ACHN (cell line): ENCODE data around the gene MED28.
"Not testable (repeated sequence)": the region's sequence is repeated elsewhere in the genome, so short reads cannot be mapped to it uniquely, and the experiment has no call there.

Source experiments
- DNase-seq: peaks from one replicate; pipeline ENCODE4 v3.0.0-alpha.2; 2015
- in situ Hi-C: cut with HindIII; loops from 2 replicates; pipeline ENCODE4 v1.10.0; 2017; ENCODE audit warnings: low sequenced_read_pairs, low pct_ligation_motif_present, low pct_unique_long_range_greater_than_20kb

MED28 gene, protein sequence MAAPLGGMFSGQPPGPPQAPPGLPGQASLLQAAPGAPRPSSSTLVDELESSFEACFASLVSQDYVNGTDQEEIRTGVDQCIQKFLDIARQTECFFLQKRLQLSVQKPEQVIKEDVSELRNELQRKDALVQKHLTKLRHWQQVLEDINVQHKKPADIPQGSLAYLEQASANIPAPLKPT

DNA sequence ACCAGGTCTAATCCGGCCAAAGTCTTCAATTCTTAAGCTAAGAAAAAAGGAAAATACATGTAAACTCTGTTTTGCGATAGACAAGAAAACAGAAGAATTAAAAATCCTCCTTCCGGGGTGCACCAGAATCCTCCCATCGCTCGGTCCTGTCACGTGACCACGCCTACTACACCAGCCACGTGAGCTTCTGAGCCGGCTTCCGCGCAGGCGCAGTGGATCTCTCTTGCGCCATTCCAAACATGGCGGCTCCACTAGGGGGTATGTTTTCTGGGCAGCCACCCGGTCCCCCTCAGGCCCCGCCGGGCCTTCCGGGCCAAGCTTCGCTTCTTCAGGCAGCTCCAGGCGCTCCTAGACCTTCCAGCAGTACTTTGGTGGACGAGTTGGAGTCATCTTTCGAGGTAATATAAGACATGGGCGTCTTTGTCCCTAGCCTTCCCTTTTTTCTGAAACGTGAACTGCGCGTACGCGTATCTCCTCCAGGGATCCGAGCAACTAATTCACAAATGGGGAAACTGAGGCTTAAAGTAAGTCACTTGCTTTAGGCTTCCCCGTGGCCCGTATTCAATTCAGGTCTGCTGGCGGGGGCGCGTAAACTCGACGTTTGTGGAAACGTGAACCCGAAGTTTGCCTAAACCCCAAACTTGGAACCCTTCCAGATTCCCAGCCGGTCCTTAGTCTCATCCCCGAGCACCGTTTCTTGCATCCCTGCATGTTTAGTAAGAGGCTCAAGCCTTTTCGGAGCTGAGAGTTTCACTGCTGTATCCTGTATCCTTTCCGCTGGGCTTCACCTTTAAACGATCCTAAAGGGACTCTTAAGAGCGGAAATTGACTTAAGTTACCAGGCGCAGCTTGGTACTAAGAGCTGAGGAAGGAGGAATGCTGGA lies at the start of gene MED28:
MED28 (plus strand) TSS at position 226 of the 884 bp plus-strand sequence; CDS start at position 240, 14 bp downstream.
- in situ Hi-C loops = no loop called here

DNA sequence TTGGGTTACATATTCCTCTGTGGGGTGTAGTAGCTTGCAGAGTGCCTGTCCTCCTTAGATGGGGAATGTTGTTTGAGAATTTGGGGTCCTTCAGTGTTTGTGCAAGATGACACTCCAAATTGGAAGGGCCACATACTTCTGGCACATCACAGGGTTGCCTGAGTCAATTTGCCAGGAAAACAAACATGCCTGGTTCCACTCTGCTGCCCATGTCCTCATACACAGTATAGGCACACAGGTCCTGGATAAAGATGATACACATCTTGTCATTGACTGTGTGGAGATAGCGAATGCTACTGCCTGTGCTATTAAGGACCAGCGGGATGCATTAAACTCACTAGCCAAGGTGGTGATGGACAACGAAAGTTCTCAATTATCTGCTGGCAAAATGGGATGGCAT lies 48.6 kb upstream of the MED28 start:
- DNase-seq = no peak
- in situ Hi-C loops = no loop called here

More for the DNA sequence above, at the start of gene MED28:
- DNase-seq = peak; percentile 94

DNA sequence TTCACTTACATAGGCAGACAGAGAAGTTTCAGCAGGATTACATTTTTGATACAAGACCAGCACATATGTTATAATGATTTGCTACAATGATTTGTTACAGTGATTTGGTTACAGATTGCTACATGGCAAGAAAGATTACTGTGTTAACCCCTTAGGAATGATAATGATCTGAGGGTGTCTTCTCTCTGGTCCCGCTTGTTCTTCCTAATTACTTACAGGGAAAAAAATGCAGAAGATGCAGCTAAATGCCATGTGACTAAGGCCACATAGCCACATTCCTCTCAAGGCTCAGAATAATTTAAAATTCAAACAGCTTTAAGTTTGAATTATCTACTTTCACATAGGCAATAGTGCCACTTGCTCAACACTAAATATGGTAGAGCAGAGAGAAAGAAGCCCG lies 47.2 kb upstream of the MED28 start:
- in situ Hi-C loops = no loop called here
- DNase-seq = no peak

DNA sequence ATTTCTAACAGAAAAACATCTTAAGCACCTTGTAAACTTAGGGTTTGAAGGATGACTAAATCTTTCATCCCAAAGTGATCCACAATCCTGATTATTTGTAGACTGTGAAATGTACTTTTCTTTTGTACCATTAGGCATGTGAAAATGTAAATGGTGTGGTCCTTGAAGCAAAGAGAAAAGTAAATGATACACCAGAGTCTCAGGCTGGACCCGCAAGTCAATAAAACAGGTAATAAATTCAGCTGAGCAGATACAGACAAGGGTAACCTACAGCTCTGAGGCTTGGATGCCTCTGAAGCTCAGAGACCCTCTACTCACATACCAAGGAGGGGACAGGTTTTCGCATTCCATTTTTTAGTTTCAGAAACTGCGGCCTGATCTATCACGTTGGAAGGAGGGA lies 40.2 kb upstream of the MED28 start:
- no peak for DNase-seq
- in situ Hi-C loops = no loop called here

DNA sequence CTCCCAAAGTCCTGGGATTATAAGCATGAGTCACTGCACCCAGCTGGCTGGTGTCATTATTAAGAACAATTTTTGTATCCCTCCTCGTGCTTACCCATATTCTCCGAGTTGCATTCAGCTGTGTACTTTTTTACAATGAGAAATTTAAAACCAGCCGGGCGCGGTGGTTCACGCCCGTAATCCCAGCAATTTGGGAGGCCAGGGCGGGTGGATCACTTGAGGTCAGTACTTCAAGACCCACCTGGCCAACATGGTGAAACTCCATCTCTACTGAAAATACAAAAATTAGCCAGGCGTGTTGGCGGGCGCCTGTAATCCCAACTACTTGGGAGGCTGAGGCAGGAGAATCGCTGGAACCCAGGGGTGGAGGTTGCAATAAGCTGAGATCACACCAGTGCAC lies 39.3 kb upstream of the MED28 start:
- DNase-seq, in situ Hi-C loops: not testable (repeated sequence)

DNA sequence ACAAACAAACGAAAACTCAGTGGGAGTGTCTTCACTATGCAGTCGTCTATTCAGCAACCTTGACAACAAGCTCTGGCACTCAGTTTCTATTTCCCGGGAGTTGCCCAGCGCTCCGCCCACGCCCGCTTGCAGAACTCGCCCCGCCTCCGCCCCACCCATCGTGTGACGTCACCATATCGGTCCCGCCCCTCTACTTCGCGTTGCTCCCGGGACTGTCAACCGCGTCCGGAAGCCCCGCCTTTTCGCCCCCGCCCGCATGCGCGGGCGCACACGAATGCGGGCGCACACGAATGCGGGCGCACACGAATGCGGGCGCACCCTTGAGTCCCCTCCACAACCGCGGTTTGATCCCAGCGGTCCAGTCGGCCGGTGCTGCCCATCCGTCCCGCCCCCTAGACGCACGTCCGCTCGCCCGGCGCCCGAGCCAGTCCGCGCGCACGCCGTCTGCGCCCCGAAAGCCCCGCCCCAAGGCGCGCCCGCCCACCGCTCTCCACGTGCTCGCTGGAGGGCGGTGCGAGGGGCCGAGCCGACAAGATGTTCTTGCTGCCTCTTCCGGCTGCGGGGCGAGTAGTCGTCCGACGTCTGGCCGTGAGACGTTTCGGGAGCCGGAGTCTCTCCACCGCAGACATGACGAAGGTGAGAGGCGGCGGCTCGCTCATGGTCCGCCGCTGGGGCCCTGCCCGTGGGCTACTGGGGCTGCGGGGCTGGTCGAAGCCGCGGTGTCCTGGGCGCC lies 37.3 kb upstream of the MED28 start, which contains the start of gene LAP3:
LAP3 (plus strand) TSS at position 267 of the 733 bp plus-strand sequence; CDS start at position 535, 268 bp downstream.
- in situ Hi-C loops = no loop called here
- peak; percentile 91 for DNase-seq

DNA sequence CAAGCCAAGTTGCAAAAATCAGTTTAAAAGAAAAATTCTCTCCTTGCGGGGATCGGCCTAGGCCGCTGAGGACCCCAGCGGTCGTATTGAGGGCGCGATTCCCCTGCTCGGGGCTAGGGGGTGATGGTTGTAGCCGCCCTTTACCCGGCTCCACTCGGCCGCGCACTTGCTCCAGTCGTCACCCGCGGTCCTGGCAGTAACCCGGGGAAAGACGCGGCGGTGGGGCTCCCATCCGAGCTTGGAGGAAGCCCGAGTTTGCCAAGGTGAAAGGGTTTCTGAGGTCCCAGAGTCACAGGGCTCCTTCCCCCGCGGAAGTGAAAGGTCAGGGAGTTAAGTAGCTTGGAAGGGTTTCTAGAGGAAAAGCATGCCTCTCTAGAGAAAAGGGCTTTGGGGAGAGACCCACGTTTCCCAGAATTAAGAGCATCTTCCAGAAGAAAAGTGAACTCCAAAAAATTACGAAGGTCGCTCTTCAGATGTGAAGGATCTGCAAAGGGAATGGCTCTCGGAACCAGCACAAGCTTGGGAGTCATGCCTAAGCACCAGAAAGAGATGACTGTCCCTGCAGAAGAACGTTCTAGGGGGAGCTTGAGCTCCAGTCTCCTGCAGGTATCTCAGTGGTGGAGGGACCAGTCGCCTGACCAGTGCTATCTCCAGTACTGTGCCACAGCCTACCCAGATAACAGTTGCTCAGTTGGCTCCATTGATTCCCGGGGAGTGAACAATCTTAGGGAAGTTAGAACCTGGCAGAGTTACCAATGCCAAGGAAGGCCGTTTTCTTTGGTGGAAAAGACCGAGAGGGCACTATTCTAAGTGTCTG lies 36.6 kb upstream of the MED28 start:
- in situ Hi-C loops = no loop called here
- peak; percentile 33 for DNase-seq

DNA sequence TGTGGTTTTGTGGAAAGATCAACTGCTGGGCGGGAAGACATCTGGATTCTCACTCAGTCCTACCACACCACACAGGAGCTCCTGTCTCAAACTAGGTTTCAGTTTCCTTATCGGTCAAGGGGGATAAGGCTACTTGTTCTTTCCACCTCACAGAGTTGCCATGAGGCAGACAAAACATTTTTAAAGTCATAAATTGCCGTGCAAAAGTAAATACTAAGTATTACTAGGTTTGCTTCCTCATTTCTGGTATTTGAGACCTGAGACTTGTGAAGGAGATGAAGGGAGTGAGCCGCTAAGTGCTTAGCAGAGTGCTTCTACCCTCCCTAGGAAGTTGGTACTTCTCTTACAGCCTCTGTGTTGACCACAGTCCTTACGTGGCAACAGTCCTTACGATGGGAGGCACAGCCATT lies 36.0 kb upstream of the MED28 start:
- DNase-seq = peak; percentile 1
- in situ Hi-C loops = no loop called here

DNA sequence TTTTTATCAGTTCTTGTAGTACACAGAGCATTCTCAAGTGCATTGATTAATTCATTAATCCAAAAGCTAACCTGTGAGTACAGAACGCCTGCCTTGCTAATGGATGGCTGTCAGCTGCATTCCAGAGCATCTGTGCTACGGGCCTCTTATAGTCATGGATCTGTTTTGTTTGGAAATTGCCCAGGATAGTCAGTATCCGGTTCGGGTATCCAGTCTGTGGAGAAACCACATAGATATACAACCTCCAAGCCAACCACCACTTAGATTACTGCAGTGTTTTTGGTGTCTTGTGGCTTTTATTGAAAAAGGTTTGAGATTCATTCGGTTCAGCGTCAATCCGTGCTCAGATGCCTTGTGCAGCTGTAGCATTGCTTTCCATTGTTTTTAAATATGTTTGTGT lies 33.5 kb upstream of the MED28 start:
- in situ Hi-C loops = no loop called here
- no peak for DNase-seq

DNA sequence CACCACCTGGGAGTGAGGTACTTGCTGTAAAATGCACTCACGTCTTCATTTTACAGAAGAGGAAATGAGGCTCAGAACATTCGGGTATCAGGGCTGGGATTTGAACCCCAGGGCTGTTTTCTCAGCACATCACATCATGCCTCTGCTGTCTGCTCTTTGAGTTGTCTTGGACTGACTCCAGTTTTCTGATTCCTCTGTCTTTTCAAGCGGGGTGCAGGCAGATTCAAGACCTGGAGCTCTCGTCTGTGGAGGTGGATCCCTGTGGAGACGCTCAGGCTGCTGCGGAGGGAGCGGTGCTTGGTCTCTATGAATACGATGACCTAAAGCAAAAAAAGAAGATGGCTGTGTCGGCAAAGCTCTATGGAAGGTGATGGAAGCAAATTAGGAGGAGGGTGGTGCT lies 31.2 kb upstream of the MED28 start:
- no peak for DNase-seq
- in situ Hi-C loops = no loop called here

DNA sequence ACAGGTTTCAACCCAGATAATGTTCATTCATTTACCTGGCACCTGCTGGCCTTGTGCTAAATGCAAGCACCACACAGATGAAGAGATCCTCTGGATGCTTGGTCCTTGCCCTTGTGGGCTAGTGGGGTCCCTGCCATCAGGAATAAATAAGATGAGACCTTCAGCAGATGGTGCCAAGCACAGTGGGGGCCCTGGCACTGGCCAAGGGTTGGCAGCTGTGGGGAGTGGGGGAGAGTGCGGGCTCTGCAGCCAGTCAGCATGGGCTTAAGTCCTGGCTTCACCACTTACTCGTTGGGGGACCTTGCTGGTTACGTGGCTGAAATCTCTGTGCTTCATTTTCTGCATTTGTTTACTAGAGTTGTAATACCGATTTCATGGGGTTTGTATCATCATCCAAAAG lies 30.5 kb upstream of the MED28 start:
- in situ Hi-C loops = no loop called here
- DNase-seq = no peak

DNA sequence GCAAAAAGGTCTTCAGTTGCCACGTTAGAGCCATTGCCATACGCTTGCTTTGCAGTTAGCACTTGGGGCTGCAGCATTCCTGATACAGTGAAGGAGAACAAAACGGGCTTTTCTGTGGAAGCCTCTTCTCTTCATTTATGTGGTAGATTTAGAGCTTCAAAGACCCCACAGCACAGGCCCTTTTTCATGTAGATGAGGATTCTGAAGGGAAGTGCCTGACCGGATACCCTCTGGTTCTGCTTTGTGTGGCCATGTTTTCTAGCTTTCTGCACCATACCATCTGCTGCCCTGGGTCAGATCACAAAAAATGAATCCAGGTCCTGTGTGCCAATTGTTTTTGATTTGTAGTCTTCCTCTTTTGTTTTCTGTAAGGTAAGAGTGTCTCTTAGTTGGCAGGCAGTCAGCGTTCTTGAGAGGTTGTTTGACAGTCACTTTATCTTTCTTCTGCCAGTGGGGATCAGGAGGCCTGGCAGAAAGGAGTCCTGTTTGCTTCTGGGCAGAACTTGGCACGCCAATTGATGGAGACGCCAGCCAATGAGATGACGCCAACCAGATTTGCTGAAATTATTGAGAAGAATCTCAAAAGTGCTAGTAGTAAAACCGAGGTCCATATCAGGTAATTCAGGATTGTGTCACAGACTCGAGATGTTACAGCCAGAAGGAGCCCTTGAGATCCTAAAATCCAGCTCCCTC lies 29.8 kb upstream of the MED28 start:
- DNase-seq = no peak
- in situ Hi-C loops = no loop called here

DNA sequence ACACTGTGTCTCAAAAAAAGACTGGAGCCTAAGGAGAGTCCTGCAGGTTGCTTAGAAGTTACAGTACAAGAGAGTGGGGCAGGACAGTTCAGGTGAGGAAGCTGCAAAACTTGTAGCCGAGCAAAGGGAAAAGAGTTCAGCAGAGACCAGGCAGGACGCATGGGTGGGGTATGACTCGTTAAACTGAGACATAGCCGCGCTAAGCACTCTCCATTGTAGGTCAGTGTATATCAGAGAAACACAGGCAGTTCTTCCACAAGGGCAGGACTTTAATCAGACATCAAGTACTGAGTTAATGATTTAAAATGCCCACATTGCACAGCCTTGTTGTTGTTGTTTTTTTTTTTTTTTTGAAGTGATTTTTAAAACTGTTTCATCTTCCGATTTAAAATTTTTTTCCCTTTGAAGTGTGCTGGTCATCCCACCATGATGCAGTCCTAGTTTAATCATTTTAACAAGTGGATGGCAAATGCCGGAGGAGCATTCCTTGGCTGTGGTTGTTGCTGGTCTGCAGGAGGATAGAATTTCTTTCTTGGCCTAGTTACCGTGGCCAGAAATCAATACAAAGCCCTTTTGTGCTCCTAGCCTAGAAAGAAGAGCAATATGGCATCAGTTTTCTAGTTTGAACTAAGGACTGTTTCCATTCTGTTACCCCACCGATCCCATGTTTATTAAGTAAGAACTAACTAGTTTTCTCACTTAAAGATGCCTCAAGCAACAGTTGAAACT lies 27.2 kb upstream of the MED28 start:
- DNase-seq = no peak
- in situ Hi-C loops = no loop called here

DNA sequence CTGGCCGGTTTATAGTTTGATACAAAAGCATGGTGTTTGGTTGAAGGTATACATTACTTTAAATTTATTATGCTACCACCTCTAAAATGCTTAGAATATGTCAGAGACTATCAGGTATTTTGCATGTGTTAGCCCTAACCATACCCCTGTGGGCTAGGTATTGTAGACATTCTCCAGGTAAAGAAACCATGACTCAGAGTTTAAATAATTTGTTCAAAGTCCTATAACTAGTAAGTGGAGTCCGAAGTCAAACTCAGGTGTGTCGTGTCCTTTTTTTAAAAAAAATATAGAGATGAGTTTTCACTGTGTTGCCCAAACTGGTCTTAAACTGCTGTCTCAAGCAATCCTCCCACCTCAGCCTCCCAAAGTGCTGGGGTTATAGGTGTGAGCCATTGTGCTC lies 25.1 kb upstream of the MED28 start:
- in situ Hi-C loops = no loop called here
- DNase-seq = no peak

DNA sequence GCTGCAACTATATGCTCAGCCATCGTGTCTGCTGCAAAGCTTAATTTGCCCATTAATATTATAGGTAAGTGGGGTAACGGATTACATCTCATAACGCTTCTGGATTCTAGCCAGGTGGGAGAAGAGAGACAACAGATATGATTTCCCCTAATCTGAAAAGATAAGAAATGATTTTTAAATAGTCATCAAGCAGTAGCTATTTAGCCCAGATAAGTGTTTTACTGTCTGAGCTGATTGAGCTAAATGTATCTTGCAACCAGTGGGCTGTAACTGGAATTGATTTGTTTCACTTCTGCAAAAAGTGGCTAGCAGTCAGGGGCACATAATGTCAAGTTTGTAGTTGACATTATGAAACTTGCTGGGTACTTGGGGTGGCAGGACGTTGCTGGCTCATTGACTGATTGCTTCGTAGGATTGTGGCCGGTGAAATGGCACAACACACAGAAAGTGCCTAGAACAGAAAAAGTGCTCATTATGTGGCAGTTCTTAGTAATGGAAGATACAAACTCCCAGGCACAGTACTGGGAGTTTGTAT lies 18.9 kb upstream of the MED28 start:
- DNase-seq = no peak
- in situ Hi-C loops = no loop called here

DNA sequence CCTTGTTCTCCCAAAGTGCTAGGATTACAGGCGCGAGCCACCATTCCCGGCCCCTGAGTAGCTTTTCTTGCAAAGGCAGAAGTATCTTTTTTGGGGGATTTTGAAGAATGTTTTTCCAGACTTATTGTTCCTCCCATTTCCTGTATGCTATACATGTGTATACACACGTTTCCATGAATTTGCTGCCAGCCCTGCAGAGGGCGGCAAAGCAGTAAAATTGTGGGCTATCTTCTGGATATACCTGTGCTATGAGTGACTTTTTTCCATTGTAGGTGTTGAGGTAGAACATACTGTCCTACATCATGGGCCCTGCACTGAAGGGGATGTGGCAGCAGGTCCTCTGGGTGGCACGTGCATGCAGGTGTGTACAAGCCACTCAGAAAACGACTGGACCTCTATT lies 16.9 kb upstream of the MED28 start:
- in situ Hi-C loops = no loop called here

DNA sequence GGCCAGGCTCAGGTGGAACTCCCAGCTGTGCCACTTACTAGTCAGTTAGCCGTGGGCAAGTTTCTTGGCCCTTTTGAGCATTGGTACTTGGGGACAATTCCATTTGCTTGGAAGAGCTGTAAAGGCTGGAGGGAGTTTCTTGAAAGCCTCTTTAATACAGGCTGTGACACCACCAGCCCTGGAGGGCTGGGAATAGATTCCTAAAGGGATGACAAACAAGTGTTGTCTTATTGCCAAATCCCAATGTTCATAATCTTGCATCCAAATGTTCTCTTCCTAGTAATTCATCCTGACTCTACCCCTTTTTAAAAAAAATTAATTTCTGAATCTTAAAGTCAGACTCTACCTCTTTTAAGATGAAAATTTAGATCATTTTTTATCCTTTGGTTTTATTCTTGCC lies 14.6 kb upstream of the MED28 start:
- no peak for DNase-seq
- in situ Hi-C loops = no loop called here

More for the DNA sequence above, 16.9 kb upstream of the MED28 start:
- DNase-seq = peak; percentile 28
